Activated naive CD8-positive, alpha-beta T cell treated with anti-CD3 and anti-CD28 coated beads for 36 hours (primary cell): ENCODE data around the gene TSPAN31. TPM values are rescaled to one million over a fixed set of nuclear protein-coding genes. Genes with fewer than 3 reads are reported as not detected.
"Not testable (repeated sequence)": the region's sequence is repeated elsewhere in the genome, so short reads cannot be mapped to it uniquely, and the experiment has no call there.

Source experiments
- DNase-seq: peaks from one replicate; pipeline ENCODE4 v3.0.0; 2021
- H3K27ac Mint-ChIP-seq: one replicate; pipeline ENCODE4 v1.8.0; 2022; ENCODE audit warnings: mild to moderate bottlenecking, moderate library complexity, mixed read lengths
- H3K27me3 Mint-ChIP-seq: one replicate; pipeline ENCODE4 v1.8.0; 2022; ENCODE audit warnings: mild to moderate bottlenecking, mixed read lengths
- H3K36me3 Mint-ChIP-seq: one replicate; pipeline ENCODE4 v1.8.0; 2021; ENCODE audit warnings: mild to moderate bottlenecking, mixed read lengths
- H3K4me1 Mint-ChIP-seq: one replicate; pipeline ENCODE4 v1.8.0; 2021; ENCODE audit warnings: mixed read lengths
- H3K4me3 Mint-ChIP-seq: one replicate; pipeline ENCODE4 v1.8.0; 2022; ENCODE audit warnings: mild to moderate bottlenecking, moderate library complexity, mixed read lengths
- H3K9me3 Mint-ChIP-seq: one replicate; pipeline ENCODE4 v1.8.0; 2022; ENCODE audit warnings: mixed read lengths
- total RNA-seq, 2 experiments: library from RNA; stranded (reverse); gene quantifications; one replicate each; pipeline ENCODE4 v1.2.3, GENCODE V29; 2021

The TSPAN31 gene
- total RNA-seq, 2 experiments from 2014 or later, result 5.7 TPM

GRCh38 chr12:57774634-57775033 is 29.8 kb downstream of the TSPAN31 start:
- peaks cover 22% of the 10 kb centered on the region for H3K36me3 Mint-ChIP-seq
- H3K4me3 Mint-ChIP-seq, H3K27me3 Mint-ChIP-seq, DNase-seq, H3K9me3 Mint-ChIP-seq, H3K27ac Mint-ChIP-seq: not testable (repeated sequence)
- peaks cover 14% of the 10 kb centered on the region for H3K4me1 Mint-ChIP-seq

GRCh38 chr12:57775044-57775443 is 30.2 kb downstream of the TSPAN31 start:
- no peaks in the 10 kb centered on the region for H3K9me3 Mint-ChIP-seq
- H3K4me1 Mint-ChIP-seq, result peaks cover 14% of the 10 kb centered on the region
- H3K4me3 Mint-ChIP-seq, result no peak overlapping the region
- peaks cover 18% of the 10 kb centered on the region for H3K36me3 Mint-ChIP-seq
- H3K27me3 Mint-ChIP-seq, result peaks cover 3% of the 10 kb centered on the region
- DNase-seq, result no peak
- H3K27ac Mint-ChIP-seq, result no peak overlapping the region

- no peak overlapping the region for H3K27ac Mint-ChIP-seq
- H3K4me3 Mint-ChIP-seq, result no peak overlapping the region
- DNase-seq, result no peak
- H3K9me3 Mint-ChIP-seq, result no peaks in the 10 kb centered on the region
- H3K4me1 Mint-ChIP-seq, result peaks cover 13% of the 10 kb centered on the region
- peaks cover 14% of the 10 kb centered on the region for H3K36me3 Mint-ChIP-seq
- H3K27me3 Mint-ChIP-seq, result peaks cover 3% of the 10 kb centered on the region
Measured at GRCh38 chr12:57775563-57776246, 30.9 kb downstream of the TSPAN31 start.

- Mint-ChIP-seq H3K9me3 (no peaks in the 10 kb centered on the region), H3K4me1 (peaks cover 9% of the 10 kb centered on the region), H3K4me3 (no peak overlapping the region), H3K27ac (no peak overlapping the region), H3K36me3 (peaks cover 12% of the 10 kb centered on the region), H3K27me3 (peaks cover 3% of the 10 kb centered on the region)
- no peak for DNase-seq
Measured at GRCh38 chr12:57776247-57776587, 31.4 kb downstream of the TSPAN31 start.

GRCh38 chr12:57777367-57777766 is 32.5 kb downstream of the TSPAN31 start:
- H3K36me3 Mint-ChIP-seq, result peaks cover 11% of the 10 kb centered on the region
- peaks cover 17% of the 10 kb centered on the region for H3K4me1 Mint-ChIP-seq
- peaks cover 3% of the 10 kb centered on the region for H3K27me3 Mint-ChIP-seq
- no peak overlapping the region for H3K4me3 Mint-ChIP-seq
- DNase-seq, result no peak
- H3K9me3 Mint-ChIP-seq, result no peaks in the 10 kb centered on the region
- H3K27ac Mint-ChIP-seq, result no peak overlapping the region

GRCh38 chr12:57777911-57778310 is 33.1 kb downstream of the TSPAN31 start:
- H3K9me3 Mint-ChIP-seq, result no peaks in the 10 kb centered on the region
- H3K4me3 Mint-ChIP-seq, result no peak overlapping the region
- no peak for DNase-seq
- peaks cover 16% of the 10 kb centered on the region for H3K4me1 Mint-ChIP-seq
- peaks cover under 1% of the 10 kb centered on the region for H3K27me3 Mint-ChIP-seq
- no peak overlapping the region for H3K27ac Mint-ChIP-seq
- peaks cover 12% of the 10 kb centered on the region for H3K36me3 Mint-ChIP-seq

- Mint-ChIP-seq H3K27me3 (no peaks in the 10 kb centered on the region), H3K27ac (no peak overlapping the region), H3K4me3 (no peak overlapping the region), H3K36me3 (peaks cover 14% of the 10 kb centered on the region), H3K9me3 (no peaks in the 10 kb centered on the region), H3K4me1 (peaks cover 20% of the 10 kb centered on the region)
- DNase-seq, result no peak
Measured at GRCh38 chr12:57779736-57780135, 34.9 kb downstream of the TSPAN31 start.

- peaks cover 20% of the 10 kb centered on the region for H3K4me1 Mint-ChIP-seq
- no peaks in the 10 kb centered on the region for H3K27me3 Mint-ChIP-seq
- no peak for DNase-seq
- no peak overlapping the region for H3K4me3 Mint-ChIP-seq
- H3K36me3 Mint-ChIP-seq, result peaks cover 14% of the 10 kb centered on the region
- no peak overlapping the region for H3K27ac Mint-ChIP-seq
- no peaks in the 10 kb centered on the region for H3K9me3 Mint-ChIP-seq
Measured at GRCh38 chr12:57780284-57780897, 35.6 kb downstream of the TSPAN31 start.

GRCh38 chr12:57781244-57781643 is 36.4 kb downstream of the TSPAN31 start:
- Mint-ChIP-seq H3K4me1 (peaks cover 23% of the 10 kb centered on the region), H3K4me3 (no peak overlapping the region), H3K27ac (peak overlapping the region; percentile 21), H3K36me3 (peaks cover 15% of the 10 kb centered on the region), H3K27me3 (no peaks in the 10 kb centered on the region), H3K9me3 (no peaks in the 10 kb centered on the region)
- no peak for DNase-seq

- H3K27me3 Mint-ChIP-seq, result no peaks in the 10 kb centered on the region
- H3K4me1 Mint-ChIP-seq, result peaks cover 27% of the 10 kb centered on the region
- no peak for DNase-seq
- peak overlapping the region; percentile 21 for H3K27ac Mint-ChIP-seq
- H3K36me3 Mint-ChIP-seq, result peaks cover 16% of the 10 kb centered on the region
- no peaks in the 10 kb centered on the region for H3K9me3 Mint-ChIP-seq
- H3K4me3 Mint-ChIP-seq, result no peak overlapping the region
Measured at GRCh38 chr12:57781801-57782200, 37.0 kb downstream of the TSPAN31 start.

- Mint-ChIP-seq H3K27me3 (no peaks in the 10 kb centered on the region), H3K4me3 (peak overlapping the region; percentile 100), H3K9me3 (no peaks in the 10 kb centered on the region), H3K4me1 (peaks cover 27% of the 10 kb centered on the region), H3K27ac (peak overlapping the region; percentile 98), H3K36me3 (peaks cover 16% of the 10 kb centered on the region)
- no peak for DNase-seq
Measured at GRCh38 chr12:57782243-57782607, 37.4 kb downstream of the TSPAN31 start.

- peaks cover 27% of the 10 kb centered on the region for H3K4me1 Mint-ChIP-seq
- peak within 1 kb of the TSS; percentile 100 for H3K4me3 Mint-ChIP-seq
- H3K36me3 Mint-ChIP-seq, result peaks cover 20% of the 10 kb centered on the region
- H3K9me3 Mint-ChIP-seq, result no peaks in the 10 kb centered on the region
- H3K27me3 Mint-ChIP-seq, result no peaks in the 10 kb centered on the region
- H3K27ac Mint-ChIP-seq, result peak within 1 kb of the TSS; percentile 98
- peak; percentile 96 for DNase-seq
Measured at GRCh38 chr12:57782608-57783465, 38.0 kb downstream of the TSPAN31 start, which contains the start of gene TSFM. TSS of gene TSFM (plus strand) at chr12:57782787. CDS start at chr12:57782802, 15 bp downstream.

GRCh38 chr12:57783466-57783801 is 38.6 kb downstream of the TSPAN31 start:
- peaks cover 27% of the 10 kb centered on the region for H3K4me1 Mint-ChIP-seq

GRCh38 chr12:57783861-57784260 is 39.0 kb downstream of the TSPAN31 start:
- Mint-ChIP-seq H3K27ac (no peak overlapping the region), H3K9me3 (no peaks in the 10 kb centered on the region), H3K4me1 (peaks cover 27% of the 10 kb centered on the region), H3K36me3 (peaks cover 20% of the 10 kb centered on the region), H3K4me3 (peak overlapping the region; percentile 72), H3K27me3 (no peaks in the 10 kb centered on the region)
- no peak for DNase-seq

More at GRCh38 chr12:57783466-57783801, 38.6 kb downstream of the TSPAN31 start:
- Mint-ChIP-seq H3K36me3 (peaks cover 20% of the 10 kb centered on the region), H3K27me3 (no peaks in the 10 kb centered on the region), H3K4me3 (peak overlapping the region; percentile 100), H3K27ac (peak overlapping the region; percentile 98), H3K9me3 (no peaks in the 10 kb centered on the region)
- DNase-seq, result no peak

GRCh38 chr12:57793920-57794319 is 49.1 kb downstream of the TSPAN31 start:
- H3K36me3 Mint-ChIP-seq, result peaks cover 22% of the 10 kb centered on the region

More at GRCh38 chr12:57793920-57794319, 49.1 kb downstream of the TSPAN31 start:
- Mint-ChIP-seq H3K9me3 (no peaks in the 10 kb centered on the region), H3K27me3 (no peaks in the 10 kb centered on the region), H3K4me3 (no peak overlapping the region), H3K27ac (peak overlapping the region; percentile 49), H3K4me1 (peaks cover 17% of the 10 kb centered on the region)
- no peak for DNase-seq
